Vagina (tissue), 2 donors: ENCODE measurements around the gene RNF146. TPM values are rescaled to one million over a fixed set of nuclear protein-coding genes. Genes with fewer than 3 reads are reported as not detected.

Source experiments
- DNase-seq, 2 donors: peaks; one replicate each; pipeline ENCODE4 v3.0.0-alpha.2; 2017; ENCODE audit errors: extremely low spot score in 2 of 2
- H3K27ac ChIP-seq: fragments of 200-600 bp; sonication (generic); one replicate; pipeline ENCODE4 v1.5.1; 2019
- H3K27me3 ChIP-seq: fragments of 200-600 bp; sonication (generic); one replicate; pipeline ENCODE4 v1.5.1; 2019
- H3K36me3 ChIP-seq, 2 donors: fragments of 200-600 bp; sonication (generic); one replicate each; pipeline ENCODE4 v1.5.1; 2017 to 2019
- H3K4me1 ChIP-seq: fragments of 200-600 bp; sonication (generic); one replicate; pipeline ENCODE4 v1.5.1; 2019
- H3K4me3 ChIP-seq, 2 donors: fragments of 200-600 bp; sonication (generic); 1 replicate in 1 of 2; 2 replicates in 1 of 2; pipeline ENCODE4 v1.5.1; 2016 to 2019
- H3K9me3 ChIP-seq: fragments of 200-600 bp; sonication (generic); one replicate; pipeline ENCODE4 v1.5.1; 2019
- POLR2A ChIP-seq, 2 donors: fragments of 450-650 bp; IDR thresholded peaks; one replicate each; pipeline ENCODE4 v1.6.1; 2017; ENCODE audit warnings: antibody characterized with exemption in 2 of 2, mild to moderate bottlenecking in 2 of 2, moderate library complexity in 2 of 2
- POLR2AphosphoS5 ChIP-seq, 2 donors: sonication (generic); formaldehyde crosslinking; IDR thresholded peaks; one replicate each; pipeline ENCODE4 v1.9.0; 2017; ENCODE audit warnings: antibody characterized with exemption in 2 of 2, mild to moderate bottlenecking in 2 of 2, low read depth in 1 of 2; ENCODE audit not compliant: insufficient read depth in 1 of 2
- intact Hi-C: fragments of 100-400 bp; cut with DNase I; formaldehyde crosslinking; loops from one replicate; pipeline ENCODE4 v1.15.1; 2023
- total RNA-seq: library from RNA; depleted of rRNA; stranded (reverse); fragments of >200 nt; gene quantifications from one replicate; pipeline ENCODE4 v1.2.3, GENCODE V29; 2016
- TF ChIP-seq, protein P1 (sequence below), 3 experiments: fragments of 450-650 bp in 2 of 3; fragments of 200-600 bp in 1 of 3; sonication (generic) in 1 of 3; IDR thresholded peaks; one replicate each; pipeline ENCODE4 v1.5.1; 2017 to 2019; ENCODE audit warnings: antibody characterized with exemption in 3 of 3, mild to moderate bottlenecking in 2 of 3, moderate library complexity in 2 of 3

RNF146 gene
- total RNA-seq, 1 donor from 2014 or later, result 53.0 TPM

- peaks cover 0 to 8% of the 10 kb centered on the region in 2 donors for H3K36me3 ChIP-seq
- DNase-seq, result no peak
- H3K4me3 ChIP-seq, result no peak overlapping the region
- intact Hi-C loops, result loop anchor here (10.0 kb wide), 1 partner anchor 235 kb away; no protein-coding TSS in a partner anchor
- H3K27me3 ChIP-seq, result no peaks in the 10 kb centered on the region
- H3K9me3 ChIP-seq, result no peaks in the 10 kb centered on the region
- H3K27ac ChIP-seq, result no peak overlapping the region
- peaks cover 20% of the 10 kb centered on the region for H3K4me1 ChIP-seq
- TF ChIP-seq, protein P1, sequence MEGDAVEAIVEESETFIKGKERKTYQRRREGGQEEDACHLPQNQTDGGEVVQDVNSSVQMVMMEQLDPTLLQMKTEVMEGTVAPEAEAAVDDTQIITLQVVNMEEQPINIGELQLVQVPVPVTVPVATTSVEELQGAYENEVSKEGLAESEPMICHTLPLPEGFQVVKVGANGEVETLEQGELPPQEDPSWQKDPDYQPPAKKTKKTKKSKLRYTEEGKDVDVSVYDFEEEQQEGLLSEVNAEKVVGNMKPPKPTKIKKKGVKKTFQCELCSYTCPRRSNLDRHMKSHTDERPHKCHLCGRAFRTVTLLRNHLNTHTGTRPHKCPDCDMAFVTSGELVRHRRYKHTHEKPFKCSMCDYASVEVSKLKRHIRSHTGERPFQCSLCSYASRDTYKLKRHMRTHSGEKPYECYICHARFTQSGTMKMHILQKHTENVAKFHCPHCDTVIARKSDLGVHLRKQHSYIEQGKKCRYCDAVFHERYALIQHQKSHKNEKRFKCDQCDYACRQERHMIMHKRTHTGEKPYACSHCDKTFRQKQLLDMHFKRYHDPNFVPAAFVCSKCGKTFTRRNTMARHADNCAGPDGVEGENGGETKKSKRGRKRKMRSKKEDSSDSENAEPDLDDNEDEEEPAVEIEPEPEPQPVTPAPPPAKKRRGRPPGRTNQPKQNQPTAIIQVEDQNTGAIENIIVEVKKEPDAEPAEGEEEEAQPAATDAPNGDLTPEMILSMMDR (IDR thresholded peaks at IDR 0.05), result no peak
- no peak for TF ChIP-seq POLR2AphosphoS5 (IDR thresholded peaks at IDR 0.05; ENCODE audit: insufficient read depth in 1 of 2, low read depth in 1 of 2)
- no peak for TF ChIP-seq POLR2A (IDR thresholded peaks at IDR 0.05)
Observed at GRCh38 chr6:127299522-127300240, 33.0 kb downstream of the RNF146 start.

DNA sequence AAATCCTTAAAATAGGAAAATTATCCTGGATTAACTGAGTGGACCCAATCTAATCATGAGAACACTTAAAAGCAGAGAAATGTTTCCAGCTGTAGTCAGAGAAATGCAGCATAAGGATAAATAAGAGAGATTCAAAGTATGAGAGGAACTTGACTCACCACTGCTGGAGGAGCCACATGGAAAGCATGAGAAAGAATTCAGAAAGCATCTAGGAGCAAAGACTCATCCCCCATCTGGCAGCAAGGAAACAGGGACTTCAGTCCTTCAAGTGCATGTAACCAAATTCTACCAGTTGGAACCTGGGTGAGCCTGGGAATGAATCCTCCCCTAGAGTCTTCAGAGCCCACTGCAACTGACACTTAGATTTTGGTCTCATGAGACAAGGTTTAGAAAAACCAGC lies 33.7 kb downstream of the RNF146 start:
- Histone ChIP-seq H3K27me3 (no peaks in the 10 kb centered on the region), H3K27ac (no peak overlapping the region), H3K9me3 (no peaks in the 10 kb centered on the region), H3K4me1 (peaks cover 20% of the 10 kb centered on the region), H3K4me3 (no peak overlapping the region), H3K36me3 (peaks cover 0 to 8% of the 10 kb centered on the region in 2 donors)
- no peak for TF ChIP-seq POLR2A (IDR thresholded peaks at IDR 0.05)
- TF ChIP-seq, protein P1 (IDR thresholded peaks at IDR 0.05), result no peak
- no peak for TF ChIP-seq POLR2AphosphoS5 (IDR thresholded peaks at IDR 0.05; ENCODE audit: insufficient read depth in 1 of 2, low read depth in 1 of 2)
- intact Hi-C loops, result loop anchor here (10.0 kb wide), 1 partner anchor 234 kb away; no protein-coding TSS in a partner anchor
- DNase-seq, result no peak

DNA sequence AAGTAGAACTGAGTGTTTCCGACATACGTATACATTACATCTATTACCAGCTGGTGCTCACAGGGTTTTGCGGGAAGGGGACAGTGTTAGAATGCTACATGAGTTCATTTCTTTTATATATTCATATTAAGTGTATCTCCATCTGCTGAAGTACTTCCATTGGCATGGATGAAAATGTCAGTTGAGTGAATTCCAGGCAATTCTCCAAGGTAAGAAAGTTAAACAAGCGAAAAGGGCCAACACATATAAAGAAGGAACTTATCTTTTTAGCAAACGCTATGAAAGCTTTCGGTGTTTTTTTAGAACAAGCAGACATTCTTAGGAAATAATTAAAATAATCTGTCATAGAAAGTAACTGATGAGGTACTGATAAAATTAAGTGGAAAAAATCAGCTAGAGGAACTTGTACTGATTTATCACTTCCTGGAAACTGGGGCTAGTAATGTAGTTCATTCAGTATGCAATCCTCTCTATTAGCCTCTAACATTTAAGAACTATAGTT lies 34.6 kb downstream of the RNF146 start:
- Histone ChIP-seq H3K27ac (no peak overlapping the region), H3K36me3 (peaks cover 0 to 11% of the 10 kb centered on the region in 2 donors), H3K4me3 (no peak overlapping the region), H3K9me3 (no peaks in the 10 kb centered on the region), H3K4me1 (peaks cover 20% of the 10 kb centered on the region), H3K27me3 (no peaks in the 10 kb centered on the region)
- intact Hi-C loops, result loop anchor here (10.0 kb wide), 1 partner anchor 234 kb away; no protein-coding TSS in a partner anchor
- TF ChIP-seq, protein P1 (IDR thresholded peaks at IDR 0.05), result no peak
- TF ChIP-seq POLR2A (IDR thresholded peaks at IDR 0.05), result no peak
- no peak for TF ChIP-seq POLR2AphosphoS5 (IDR thresholded peaks at IDR 0.05; ENCODE audit: insufficient read depth in 1 of 2, low read depth in 1 of 2)
- no peak for DNase-seq

- Histone ChIP-seq H3K4me3 (no peak overlapping the region), H3K4me1 (peaks cover 20% of the 10 kb centered on the region), H3K36me3 (peaks cover 0 to 6% of the 10 kb centered on the region in 2 donors), H3K27me3 (no peaks in the 10 kb centered on the region), H3K9me3 (no peaks in the 10 kb centered on the region), H3K27ac (no peak overlapping the region)
- TF ChIP-seq, protein P1 (IDR thresholded peaks at IDR 0.05), result peak; percentile 33 to 61 (median 60)
- TF ChIP-seq POLR2A (IDR thresholded peaks at IDR 0.05), result no peak
- DNase-seq, result no peak
- intact Hi-C loops, result loop anchor here (10.0 kb wide), 1 partner anchor 232 kb away; no protein-coding TSS in a partner anchor
Observed at GRCh38 chr6:127302728-127303660, 36.3 kb downstream of the RNF146 start.
